ENCODE measurements around the gene MOV10L1.

MOV10L1 gene

DNA sequence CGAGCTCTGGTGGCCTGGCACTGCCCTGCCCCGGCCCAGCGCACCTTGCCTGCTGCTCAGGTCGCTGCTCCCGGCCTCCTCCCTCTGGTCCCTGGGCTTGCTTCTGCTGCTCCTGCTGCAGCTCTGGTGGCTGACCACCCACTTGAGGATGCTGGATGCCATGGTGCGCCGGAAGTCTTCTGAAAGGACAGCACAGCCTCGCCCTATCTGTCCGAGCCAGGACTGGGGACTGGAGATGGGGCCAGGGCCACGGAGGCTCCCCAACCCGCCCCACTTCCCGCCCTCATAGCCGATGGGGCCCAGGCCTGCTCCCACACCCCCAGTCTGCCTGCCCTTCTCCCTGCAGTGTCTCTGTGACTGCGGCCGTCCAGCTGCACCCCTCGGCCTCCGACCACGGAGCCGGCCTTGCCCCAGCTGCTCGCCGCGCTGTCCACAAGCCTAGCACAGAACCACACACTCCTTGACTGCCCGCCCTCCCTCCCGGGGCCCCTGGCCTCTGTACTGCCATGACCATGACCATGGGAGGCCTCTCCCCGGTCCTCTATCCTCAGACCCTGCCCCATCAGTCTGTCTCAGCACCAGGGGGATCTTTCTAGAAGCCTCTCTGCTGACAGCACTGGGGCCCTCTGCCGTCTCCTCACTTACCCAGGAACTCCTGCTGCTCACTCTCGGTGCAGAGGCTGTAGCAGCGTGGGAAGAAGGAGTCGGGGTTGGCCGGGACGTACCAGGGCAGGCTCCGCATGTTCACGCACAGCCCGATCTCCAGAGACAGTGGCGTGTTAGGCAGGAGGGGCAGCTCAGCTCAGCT, 44.4 kb upstream of the MOV10L1 start:
- no peak for DNase-seq (ENCODE audit: low spot score)
- no CpG with 5 or more reads among the region's 35 CpGs for WGBS, 2 donors (ENCODE audit: extremely low coverage in 2 of 2, insufficient read length in 2 of 2, insufficient replicate concordance in 1 of 2)
- Histone ChIP-seq H2BK5ac (ENCODE audit: low read length) (no peak overlapping the region), H3K36me3 (replicated peaks in 1 of 2; ENCODE audit: control insufficient read depth in 2 of 2, insufficient read depth in 2 of 2, low read length in 2 of 2) (no peaks in the 10 kb centered on the region), H3K27ac (replicated peaks; ENCODE audit: low read length) (no peak overlapping the region), H3K9ac (ENCODE audit: low read depth, low read length, poor library complexity) (no peak overlapping the region), H2BK15ac (ENCODE audit: low read length) (peak overlapping the region; percentile 9), H3K23ac (ENCODE audit: low read depth, low read length, poor library complexity) (no peak overlapping the region), H3K4me3 (ENCODE audit: low read length in 2 of 2) (no peak overlapping the region), H3K14ac (ENCODE audit: low read length) (no peak overlapping the region), H2AFZ (ENCODE audit: low read length) (no peak overlapping the region), H2BK12ac (ENCODE audit: low read length) (no peak overlapping the region), H3K79me1 (ENCODE audit: low read depth, low read length) (peaks cover 2% of the 10 kb centered on the region), H4K91ac (ENCODE audit: low read depth, low read length, poor library complexity) (no peak overlapping the region), H3K9me3 (replicated peaks in 1 of 2; ENCODE audit: control insufficient read depth in 2 of 2, insufficient read depth in 1 of 2, low read depth in 1 of 2, low read length in 2 of 2) (no peaks in the 10 kb centered on the region), H2AK5ac (ENCODE audit: low read depth, low read length) (peak overlapping the region; percentile 8), H3K18ac (ENCODE audit: low read length) (peak overlapping the region; percentile 57), H3K4me2 (ENCODE audit: insufficient read depth, low read length, poor library complexity, severe bottlenecking) (no peak overlapping the region), H2BK120ac (ENCODE audit: low read depth, low read length) (no peak overlapping the region), H3K4ac (ENCODE audit: low read length) (no peak overlapping the region), H3K27me3 (ENCODE audit: control insufficient read depth in 3 of 3, insufficient read depth in 3 of 3, low read depth in 1 of 3, low read length in 3 of 3) (peaks cover 0 to 8% (median 0%) of the 10 kb centered on the region in 3 experiments), H4K8ac (ENCODE audit: low read depth, low read length) (no peak overlapping the region), H3K4me1 (ENCODE audit: control insufficient read depth in 2 of 2, insufficient read depth in 1 of 2, low read depth in 1 of 2, low read length in 2 of 2) (peaks cover 0 to 2% of the 10 kb centered on the region in 2 donors)

DNA sequence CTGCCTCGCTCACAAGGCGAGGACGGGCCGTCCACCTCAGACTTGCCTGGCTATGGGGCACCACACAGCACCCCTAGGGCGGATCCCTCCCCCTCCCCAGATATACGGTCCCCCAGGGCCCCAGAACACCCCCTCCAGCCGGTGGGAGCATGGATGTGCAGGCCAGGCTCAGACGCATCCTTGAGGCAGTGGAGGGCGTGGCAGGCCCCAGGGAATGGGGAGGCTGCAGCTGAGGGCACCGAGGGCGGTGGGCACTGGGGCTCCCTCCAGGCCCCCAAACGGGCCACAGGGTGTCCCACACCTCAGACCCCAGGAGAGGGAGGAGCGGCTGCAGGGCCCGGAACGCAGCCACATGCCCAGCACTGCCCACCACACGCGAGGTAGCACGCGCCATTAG, 43.8 kb upstream of the MOV10L1 start:
- peak overlapping the region; percentile 57 for H3K18ac ChIP-seq (ENCODE audit: low read length)
- peaks cover 0 to 8% (median 0%) of the 10 kb centered on the region in 3 experiments for H3K27me3 ChIP-seq (ENCODE audit: control insufficient read depth in 3 of 3, insufficient read depth in 3 of 3, low read depth in 1 of 3, low read length in 3 of 3)
- H3K4me2 ChIP-seq (ENCODE audit: insufficient read depth, low read length, poor library complexity, severe bottlenecking), result no peak overlapping the region
- no peak for DNase-seq (ENCODE audit: low spot score)
- no peak overlapping the region for H2BK5ac ChIP-seq (ENCODE audit: low read length)
- H2BK12ac ChIP-seq (ENCODE audit: low read length), result peak overlapping the region; percentile 58
- no peak overlapping the region for H3K4ac ChIP-seq (ENCODE audit: low read length)
- peaks cover 2% of the 10 kb centered on the region for H3K79me1 ChIP-seq (ENCODE audit: low read depth, low read length)
- peak overlapping the region; percentile 8 for H2AK5ac ChIP-seq (ENCODE audit: low read depth, low read length)
- no peak overlapping the region for H2AFZ ChIP-seq (ENCODE audit: low read length)
- H3K4me3 ChIP-seq (ENCODE audit: low read length in 2 of 2), result no peak overlapping the region
- no peaks in the 10 kb centered on the region for H3K36me3 ChIP-seq (replicated peaks in 1 of 2; ENCODE audit: control insufficient read depth in 2 of 2, insufficient read depth in 2 of 2, low read length in 2 of 2)
- no peaks in the 10 kb centered on the region for H3K9me3 ChIP-seq (replicated peaks in 1 of 2; ENCODE audit: control insufficient read depth in 2 of 2, insufficient read depth in 1 of 2, low read depth in 1 of 2, low read length in 2 of 2)
- H3K9ac ChIP-seq (ENCODE audit: low read depth, low read length, poor library complexity), result no peak overlapping the region
- peak overlapping the region; percentile 9 for H2BK15ac ChIP-seq (ENCODE audit: low read length)
- no CpG with 5 or more reads among the region's 19 CpGs for WGBS, 2 donors (ENCODE audit: extremely low coverage in 2 of 2, insufficient read length in 2 of 2, insufficient replicate concordance in 1 of 2)
- H3K23ac ChIP-seq (ENCODE audit: low read depth, low read length, poor library complexity), result no peak overlapping the region
- H2BK120ac ChIP-seq (ENCODE audit: low read depth, low read length), result no peak overlapping the region
- H3K27ac ChIP-seq (replicated peaks; ENCODE audit: low read length), result no peak overlapping the region
- H4K8ac ChIP-seq (ENCODE audit: low read depth, low read length), result no peak overlapping the region
- H3K14ac ChIP-seq (ENCODE audit: low read length), result no peak overlapping the region
- H3K4me1 ChIP-seq (ENCODE audit: control insufficient read depth in 2 of 2, insufficient read depth in 1 of 2, low read depth in 1 of 2, low read length in 2 of 2), result peaks cover 0 to 2% of the 10 kb centered on the region in 2 donors
- H4K91ac ChIP-seq (ENCODE audit: low read depth, low read length, poor library complexity), result no peak overlapping the region

DNA sequence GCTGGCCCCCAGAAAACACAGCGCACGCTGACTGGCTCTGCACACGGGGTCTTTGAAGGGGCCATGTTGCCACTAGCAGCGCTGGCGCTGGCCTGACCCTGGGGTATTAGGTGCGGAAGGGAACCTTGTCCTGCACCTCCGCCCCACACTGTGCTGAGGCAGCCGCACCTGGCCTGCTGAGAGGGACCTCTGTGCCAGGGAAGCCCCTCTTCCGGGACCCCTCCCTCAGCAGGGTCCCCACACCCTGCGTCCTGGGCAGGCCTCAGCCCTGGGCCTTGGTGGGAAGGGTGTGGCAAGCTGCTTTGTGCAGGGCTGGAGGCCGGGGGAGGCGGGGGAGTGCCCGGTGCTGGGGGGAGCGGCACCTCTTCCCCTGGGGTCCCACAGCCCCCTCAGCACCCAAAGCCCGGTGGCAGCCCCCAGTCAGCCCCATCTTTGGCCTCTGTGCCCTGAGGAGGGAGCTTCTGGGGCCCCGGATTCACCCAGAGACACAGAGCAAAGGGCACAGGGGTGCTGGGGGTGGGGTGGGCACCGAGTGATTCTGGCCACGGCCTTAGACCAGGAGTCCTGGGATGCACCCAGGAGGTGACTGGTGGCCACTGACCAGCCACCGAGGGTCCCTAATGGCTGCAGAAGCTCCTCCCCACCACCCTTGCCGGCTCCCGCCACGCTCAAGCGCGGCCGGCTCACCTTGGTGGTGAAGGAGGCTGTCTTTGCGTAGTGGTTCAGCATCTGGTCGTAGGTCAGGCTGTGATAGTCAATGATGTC, 43.1 kb upstream of the MOV10L1 start:
- Histone ChIP-seq H3K4me1 (ENCODE audit: control insufficient read depth in 2 of 2, insufficient read depth in 1 of 2, low read depth in 1 of 2, low read length in 2 of 2) (peaks cover 0 to 2% of the 10 kb centered on the region in 2 donors), H2AK5ac (ENCODE audit: low read depth, low read length) (peak overlapping the region; percentile 8), H3K23ac (ENCODE audit: low read depth, low read length, poor library complexity) (peak overlapping the region; percentile 55), H3K14ac (ENCODE audit: low read length) (no peak overlapping the region), H4K8ac (ENCODE audit: low read depth, low read length) (no peak overlapping the region), H3K4me2 (ENCODE audit: insufficient read depth, low read length, poor library complexity, severe bottlenecking) (no peak overlapping the region), H3K27me3 (ENCODE audit: control insufficient read depth in 3 of 3, insufficient read depth in 3 of 3, low read depth in 1 of 3, low read length in 3 of 3) (peaks cover 0 to 8% (median 0%) of the 10 kb centered on the region in 3 experiments), H2BK5ac (ENCODE audit: low read length) (no peak overlapping the region), H3K79me1 (ENCODE audit: low read depth, low read length) (peaks cover 2% of the 10 kb centered on the region), H3K36me3 (replicated peaks in 1 of 2; ENCODE audit: control insufficient read depth in 2 of 2, insufficient read depth in 2 of 2, low read length in 2 of 2) (no peaks in the 10 kb centered on the region), H3K4ac (ENCODE audit: low read length) (no peak overlapping the region), H3K4me3 (ENCODE audit: low read length in 2 of 2) (no peak overlapping the region), H2BK120ac (ENCODE audit: low read depth, low read length) (no peak overlapping the region), H2BK15ac (ENCODE audit: low read length) (no peak overlapping the region), H3K9me3 (replicated peaks in 1 of 2; ENCODE audit: control insufficient read depth in 2 of 2, insufficient read depth in 1 of 2, low read depth in 1 of 2, low read length in 2 of 2) (no peaks in the 10 kb centered on the region), H3K18ac (ENCODE audit: low read length) (peak overlapping the region; percentile 64), H2BK12ac (ENCODE audit: low read length) (peak overlapping the region; percentile 58), H2AFZ (ENCODE audit: low read length) (no peak overlapping the region), H3K9ac (ENCODE audit: low read depth, low read length, poor library complexity) (no peak overlapping the region), H3K27ac (replicated peaks; ENCODE audit: low read length) (no peak overlapping the region), H4K91ac (ENCODE audit: low read depth, low read length, poor library complexity) (no peak overlapping the region)
- no peak for DNase-seq (ENCODE audit: low spot score)
- WGBS, 2 donors (ENCODE audit: extremely low coverage in 2 of 2, insufficient read length in 2 of 2, insufficient replicate concordance in 1 of 2), result no CpG with 5 or more reads among the region's 27 CpGs

DNA sequence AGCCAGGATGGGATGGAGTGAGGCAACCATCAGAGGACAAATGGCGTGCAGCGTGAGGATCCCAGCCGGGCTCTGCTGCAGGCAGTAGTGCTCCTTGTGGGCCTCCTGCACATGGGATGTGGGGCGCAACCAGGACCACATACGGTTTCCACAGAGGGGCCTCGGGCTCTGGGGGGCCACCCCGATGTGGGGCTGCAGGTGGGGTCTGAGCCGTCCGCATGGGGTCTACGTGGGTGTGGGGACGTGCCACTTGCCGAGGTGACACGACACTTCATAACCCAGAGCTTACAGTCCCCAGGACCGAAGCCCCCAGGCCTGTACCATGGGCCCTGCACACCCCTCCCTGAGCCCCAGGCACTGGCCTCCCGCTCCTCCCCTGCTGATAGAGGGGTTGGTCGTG, 42.5 kb upstream of the MOV10L1 start:
- no peak overlapping the region for H3K4ac ChIP-seq (ENCODE audit: low read length)
- no peak overlapping the region for H3K23ac ChIP-seq (ENCODE audit: low read depth, low read length, poor library complexity)
- H3K27me3 ChIP-seq (ENCODE audit: control insufficient read depth in 3 of 3, insufficient read depth in 3 of 3, low read depth in 1 of 3, low read length in 3 of 3), result peaks cover 0 to 8% (median 0%) of the 10 kb centered on the region in 3 experiments
- peak overlapping the region; percentile 80 for H3K18ac ChIP-seq (ENCODE audit: low read length)
- no CpG with 5 or more reads among the region's 16 CpGs for WGBS, 2 donors (ENCODE audit: extremely low coverage in 2 of 2, insufficient read length in 2 of 2, insufficient replicate concordance in 1 of 2)
- peak overlapping the region; percentile 22 for H2BK12ac ChIP-seq (ENCODE audit: low read length)
- H3K27ac ChIP-seq (replicated peaks; ENCODE audit: low read length), result no peak overlapping the region
- no peak overlapping the region for H3K4me2 ChIP-seq (ENCODE audit: insufficient read depth, low read length, poor library complexity, severe bottlenecking)
- DNase-seq (ENCODE audit: low spot score), result no peak
- no peak overlapping the region for H3K9ac ChIP-seq (ENCODE audit: low read depth, low read length, poor library complexity)
- no peak overlapping the region for H2BK120ac ChIP-seq (ENCODE audit: low read depth, low read length)
- no peak overlapping the region for H3K14ac ChIP-seq (ENCODE audit: low read length)
- H3K4me1 ChIP-seq (ENCODE audit: control insufficient read depth in 2 of 2, insufficient read depth in 1 of 2, low read depth in 1 of 2, low read length in 2 of 2), result peaks cover 0 to 2% of the 10 kb centered on the region in 2 donors
- H3K79me1 ChIP-seq (ENCODE audit: low read depth, low read length), result peaks cover 4% of the 10 kb centered on the region
- no peaks in the 10 kb centered on the region for H3K36me3 ChIP-seq (replicated peaks in 1 of 2; ENCODE audit: control insufficient read depth in 2 of 2, insufficient read depth in 2 of 2, low read length in 2 of 2)
- no peak overlapping the region for H2BK15ac ChIP-seq (ENCODE audit: low read length)
- H4K91ac ChIP-seq (ENCODE audit: low read depth, low read length, poor library complexity), result no peak overlapping the region
- H3K4me3 ChIP-seq (ENCODE audit: low read length in 2 of 2), result no peak overlapping the region
- H3K9me3 ChIP-seq (replicated peaks in 1 of 2; ENCODE audit: control insufficient read depth in 2 of 2, insufficient read depth in 1 of 2, low read depth in 1 of 2, low read length in 2 of 2), result no peaks in the 10 kb centered on the region
- no peak overlapping the region for H2BK5ac ChIP-seq (ENCODE audit: low read length)
- no peak overlapping the region for H2AFZ ChIP-seq (ENCODE audit: low read length)
- H4K8ac ChIP-seq (ENCODE audit: low read depth, low read length), result no peak overlapping the region
- H2AK5ac ChIP-seq (ENCODE audit: low read depth, low read length), result no peak overlapping the region
